AG04449 (cell line): Measurements from ENCODE around the gene ATXN1.

Source experiments
- CTCF ChIA-PET: fragments of 350-600 bp; formaldehyde crosslinking; extraction: SDS; loops from one replicate; lab custom pipeline; 2021; ENCODE audit warnings: antibody characterized with exemption; lab: Yijun Ruan, JAX
- POLR2A ChIA-PET: fragments of 400-600, 350-600 bp; formaldehyde crosslinking; extraction: SDS; loops from one replicate; lab custom pipeline; 2020; ENCODE audit warnings: antibody characterized with exemption, inconsistent platforms; lab: Yijun Ruan, JAX
- DNase-seq: peaks from one replicate; pipeline ENCODE4 v3.0.0-alpha.2; 2010; ENCODE audit warnings: low read depth, low spot score
- H3K4me3 ChIP-seq: 2 replicates; pipeline ENCODE4 v1.5.1; 2011; ENCODE audit warnings: low read depth, mild to moderate bottlenecking, control low read depth, low read length
- CTCF ChIP-seq: IDR thresholded peaks from one replicate; pipeline ENCODE4 v1.5.1; 2011; ENCODE audit warnings: mild to moderate bottlenecking, moderate library complexity, low read length, control low read depth, inconsistent platforms; ENCODE audit not compliant: insufficient read depth; ENCODE audit errors: missing control alignments

The ATXN1 gene

GRCh38 chr6:16360365-16360764 is 400.9 kb downstream of the ATXN1 start:
- H3K4me3 ChIP-seq: no peak overlapping the region
- ChIA-PET POLR2A (no interaction called here), CTCF (interaction anchor here (1.1 to 2.0 kb wide), 3 partner anchors 8 to 49 kb away, joined by 3 to 5 read pairs (median 3); no protein-coding TSS in a partner anchor)
- DNase-seq: no peak
- TF ChIP-seq CTCF: no peak

- TF ChIP-seq CTCF: no peak
- CTCF ChIA-PET: interaction anchor here (1.1 to 2.0 kb wide), 2 partner anchors 9 to 49 kb away, joined by 3 to 5 read pairs; no protein-coding TSS in a partner anchor
- no peak for DNase-seq
- H3K4me3 ChIP-seq: no peak overlapping the region
- POLR2A ChIA-PET: no interaction called here
Observed at GRCh38 chr6:16359563-16359962, 401.7 kb downstream of the ATXN1 start.

- no peak for TF ChIP-seq CTCF
- CTCF ChIA-PET: interaction anchor here (1.9 kb wide), 1 partner anchor 12 kb away, joined by 4 read pairs; no protein-coding TSS in a partner anchor
- no peak for DNase-seq
- no peak overlapping the region for H3K4me3 ChIP-seq
- POLR2A ChIA-PET: no interaction called here
Observed at GRCh38 chr6:16358531-16359138, 402.6 kb downstream of the ATXN1 start.

- H3K4me3 ChIP-seq: no peak overlapping the region
- ChIA-PET POLR2A (no interaction called here), CTCF (interaction anchor here (0.6 to 4.8 kb wide), 4 partner anchors 8 to 420 kb away, joined by 3 to 24 read pairs (median 4); no protein-coding TSS in a partner anchor)
- no peak for DNase-seq
- no peak for TF ChIP-seq CTCF
Observed at GRCh38 chr6:16355699-16356446, 405.4 kb downstream of the ATXN1 start.

GRCh38 chr6:16355238-16355637 is 406.0 kb downstream of the ATXN1 start:
- POLR2A ChIA-PET: no interaction called here
- no peak for TF ChIP-seq CTCF
- no peak overlapping the region for H3K4me3 ChIP-seq
- DNase-seq: no peak
- CTCF ChIA-PET: interaction anchor here (0.6 to 4.8 kb wide), 3 partner anchors 22 to 421 kb away, joined by 3 to 24 read pairs (median 3); no protein-coding TSS in a partner anchor

- no peak for DNase-seq
- ChIA-PET POLR2A (no interaction called here), CTCF (interaction anchor here (1.2 to 4.8 kb wide), 2 partner anchors 22 to 23 kb away, joined by 3 to 24 read pairs; no protein-coding TSS in a partner anchor)
- no peak for TF ChIP-seq CTCF
- H3K4me3 ChIP-seq: no peak overlapping the region
Observed at GRCh38 chr6:16354692-16355091, 406.6 kb downstream of the ATXN1 start.
